ENCODE results near the gene GLUD1.
"Not testable (repeated sequence)": the region's sequence is repeated elsewhere in the genome, so short reads cannot be mapped to it uniquely, and the experiment has no call there.

DNA sequence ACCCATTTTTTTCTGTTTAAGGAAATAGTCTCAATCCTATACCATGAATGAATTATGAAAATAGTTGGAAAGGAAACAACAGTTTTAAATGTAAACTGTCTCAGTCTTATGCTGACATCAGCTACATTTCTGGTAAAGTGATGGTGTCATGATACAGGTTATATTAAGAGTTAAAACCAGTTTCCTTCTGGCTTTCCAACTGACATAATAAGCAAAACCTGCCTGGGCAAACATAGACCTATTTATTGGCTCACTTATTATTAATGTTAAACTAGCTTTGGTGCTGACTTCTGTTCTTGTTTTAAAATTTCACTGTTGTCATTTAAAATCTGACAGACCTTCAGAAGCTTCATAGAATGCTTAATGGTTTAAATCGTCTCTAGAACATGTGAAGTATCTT, 24.4 kb upstream of the GLUD1 start:
- not testable (repeated sequence) for TF ChIP-seq POLR2A (IDR thresholded peaks at IDR 0.05)
- TF ChIP-seq, protein P1, sequence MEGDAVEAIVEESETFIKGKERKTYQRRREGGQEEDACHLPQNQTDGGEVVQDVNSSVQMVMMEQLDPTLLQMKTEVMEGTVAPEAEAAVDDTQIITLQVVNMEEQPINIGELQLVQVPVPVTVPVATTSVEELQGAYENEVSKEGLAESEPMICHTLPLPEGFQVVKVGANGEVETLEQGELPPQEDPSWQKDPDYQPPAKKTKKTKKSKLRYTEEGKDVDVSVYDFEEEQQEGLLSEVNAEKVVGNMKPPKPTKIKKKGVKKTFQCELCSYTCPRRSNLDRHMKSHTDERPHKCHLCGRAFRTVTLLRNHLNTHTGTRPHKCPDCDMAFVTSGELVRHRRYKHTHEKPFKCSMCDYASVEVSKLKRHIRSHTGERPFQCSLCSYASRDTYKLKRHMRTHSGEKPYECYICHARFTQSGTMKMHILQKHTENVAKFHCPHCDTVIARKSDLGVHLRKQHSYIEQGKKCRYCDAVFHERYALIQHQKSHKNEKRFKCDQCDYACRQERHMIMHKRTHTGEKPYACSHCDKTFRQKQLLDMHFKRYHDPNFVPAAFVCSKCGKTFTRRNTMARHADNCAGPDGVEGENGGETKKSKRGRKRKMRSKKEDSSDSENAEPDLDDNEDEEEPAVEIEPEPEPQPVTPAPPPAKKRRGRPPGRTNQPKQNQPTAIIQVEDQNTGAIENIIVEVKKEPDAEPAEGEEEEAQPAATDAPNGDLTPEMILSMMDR (IDR thresholded peaks at IDR 0.05): not testable (repeated sequence)

Data from testis (tissue), 2 donors.